CD14-positive monocyte (primary cell): ENCODE results near the gene CELF4. TPM values are rescaled to one million over a fixed set of nuclear protein-coding genes. Genes with fewer than 3 reads are reported as not detected.

Experiments
- DNase-seq, 3 donors: peaks; one replicate each; pipeline ENCODE4 v3.0.0-alpha.2; 2011 to 2022
- H2AFZ ChIP-seq: 2 replicates; pipeline ENCODE4 v1.6.0; 2012; ENCODE audit warnings: mild to moderate bottlenecking, low read depth, low read length, inconsistent platforms; ENCODE audit not compliant: insufficient read depth, poor library complexity, severe bottlenecking
- H3K27ac ChIP-seq, 2 donors: 1 replicate in 1 of 2; 2 replicates in 1 of 2; pipeline ENCODE4 v1.5.1; 2012 to 2013; ENCODE audit warnings: low read length in 2 of 2, control low read depth in 1 of 2, inconsistent platforms in 1 of 2, low read depth in 1 of 2, mild to moderate bottlenecking in 1 of 2
- H3K27me3 ChIP-seq, 2 donors: one replicate each; pipeline versions ENCODE4 v1.6.0 to v1.6.1; 2011 to 2013; ENCODE audit warnings: low read length in 2 of 2; ENCODE audit not compliant: control insufficient read depth in 2 of 2, insufficient read depth in 2 of 2
- H3K36me3 ChIP-seq, 2 donors: replicated peaks in 1 of 2; 1 replicate in 1 of 2; 2 replicates in 1 of 2; pipeline versions ENCODE4 v1.5.1 to v1.6.1; 2012 to 2013; ENCODE audit warnings: low read length in 2 of 2, control low read depth in 1 of 2, inconsistent platforms in 1 of 2, mild to moderate bottlenecking in 1 of 2; ENCODE audit not compliant: insufficient read depth in 2 of 2, control insufficient read depth in 1 of 2
- H3K4me1 ChIP-seq, 2 donors: 1 replicate in 1 of 2; 2 replicates in 1 of 2; pipeline versions ENCODE4 v1.5.1 to v1.6.1; 2012 to 2013; ENCODE audit warnings: low read length in 2 of 2, control low read depth in 1 of 2, inconsistent platforms in 1 of 2, mild to moderate bottlenecking in 1 of 2, moderate library complexity in 1 of 2; ENCODE audit not compliant: insufficient read depth in 2 of 2, control insufficient read depth in 1 of 2
- H3K4me2 ChIP-seq: replicated peaks from 2 replicates; pipeline ENCODE3; 2012; ENCODE audit warnings: low read length, moderate library complexity, mild to moderate bottlenecking; ENCODE audit not compliant: poor library complexity, severe bottlenecking; ENCODE audit errors: extremely low read depth
- H3K4me3 ChIP-seq, 3 experiments: fragments of 200-600 bp in 1 of 3; sonication (generic) in 1 of 3; replicated peaks in 1 of 3; 1 replicate in 2 of 3; 2 replicates in 1 of 3; pipeline ENCODE4 v1.5.1; 2011 to 2013; ENCODE audit warnings: low read length in 3 of 3, mild to moderate bottlenecking in 3 of 3, control low read depth in 2 of 3, low read depth in 2 of 3, inconsistent platforms in 1 of 3, moderate library complexity in 1 of 3
- H3K79me2 ChIP-seq: 2 replicates; pipeline ENCODE4 v1.6.0; 2012; ENCODE audit warnings: mild to moderate bottlenecking, control low read depth, inconsistent platforms, low read length, moderate library complexity; ENCODE audit not compliant: insufficient read depth
- H3K9ac ChIP-seq: 2 replicates; pipeline ENCODE4 v1.6.0; 2017; ENCODE audit warnings: low read length, mild to moderate bottlenecking; ENCODE audit not compliant: insufficient read depth, poor library complexity, severe bottlenecking
- H3K9me3 ChIP-seq, 2 donors: replicated peaks in 1 of 2; 1 replicate in 1 of 2; 2 replicates in 1 of 2; pipeline versions ENCODE4 v1.5.1 to v1.6.1; 2012 to 2013; ENCODE audit warnings: low read length in 2 of 2, control low read depth in 1 of 2; ENCODE audit not compliant: control insufficient read depth in 1 of 2, insufficient read depth in 1 of 2
- H4K20me1 ChIP-seq: 2 replicates; pipeline ENCODE4 v1.6.0; 2012; ENCODE audit warnings: mild to moderate bottlenecking, low read length, control low read depth, moderate library complexity; ENCODE audit not compliant: insufficient read depth
- H3K27ac Mint-ChIP-seq, 7 donors: one replicate each; pipeline ENCODE4 v1.8.0; 2020; ENCODE audit warnings: mild to moderate bottlenecking in 7 of 7, mixed read lengths in 7 of 7, moderate library complexity in 6 of 7, inconsistent platforms in 2 of 7
- H3K27me3 Mint-ChIP-seq, 3 donors: one replicate each; pipeline ENCODE4 v1.8.0; 2021 to 2022; ENCODE audit warnings: low read depth in 3 of 3, mild to moderate bottlenecking in 3 of 3, mixed read lengths in 3 of 3, moderate library complexity in 3 of 3, inconsistent platforms in 1 of 3
- H3K36me3 Mint-ChIP-seq, 2 donors: one replicate each; pipeline ENCODE4 v1.8.0; 2020; ENCODE audit warnings: mixed read lengths in 2 of 2, inconsistent platforms in 1 of 2, mild to moderate bottlenecking in 1 of 2
- H3K4me1 Mint-ChIP-seq: one replicate; pipeline ENCODE4 v1.8.0; 2020; ENCODE audit warnings: mild to moderate bottlenecking, mixed read lengths
- H3K4me3 Mint-ChIP-seq, 2 donors: one replicate each; pipeline ENCODE4 v1.8.0; 2020; ENCODE audit warnings: mild to moderate bottlenecking in 2 of 2, mixed read lengths in 2 of 2, moderate library complexity in 1 of 2
- H3K9me3 Mint-ChIP-seq, 7 donors: one replicate each; pipeline ENCODE4 v1.8.0; 2020 to 2022; ENCODE audit warnings: mixed read lengths in 7 of 7, mild to moderate bottlenecking in 6 of 7, moderate library complexity in 6 of 7, inconsistent platforms in 2 of 7
- WGBS: methylation state at CpG from one replicate; pipeline ENCODE4 v1.1.5; 2013; ENCODE audit warnings: missing lambda C conversion rate; ENCODE audit not compliant: insufficient coverage; 5-methylcytosine and 5-hydroxymethylcytosine counted together
- intact Hi-C, 2 donors: fragments of 100-400 bp; cut with micrococcal nuclease; formaldehyde crosslinking; loops; one replicate each; pipeline versions ENCODE4 v1.15.0 to v1.15.1; 2023
- polyA plus RNA-seq, 3 donors: library from polyadenylated mRNA; depleted of rRNA in 1 of 3; unstranded in 2 of 3; stranded (reverse) in 1 of 3; fragments of 300-500 nt in 2 of 3; fragments of >200 nt in 1 of 3; fragmentation: Illumina TruSeq in 2 of 3; gene quantifications; 1 replicate in 2 of 3; 2 replicates in 1 of 3; pipeline ENCODE4 v1.2.3, GENCODE V29; 2012 to 2021
- TF ChIP-seq, protein P1 (sequence below): fragments of 200-600 bp; IDR thresholded peaks from one replicate; pipeline ENCODE4 v1.8.0; 2022; ENCODE audit warnings: antibody characterized with exemption, mild to moderate bottlenecking

CELF4 gene
- polyA plus RNA-seq, 3 donors: not detected

DNA sequence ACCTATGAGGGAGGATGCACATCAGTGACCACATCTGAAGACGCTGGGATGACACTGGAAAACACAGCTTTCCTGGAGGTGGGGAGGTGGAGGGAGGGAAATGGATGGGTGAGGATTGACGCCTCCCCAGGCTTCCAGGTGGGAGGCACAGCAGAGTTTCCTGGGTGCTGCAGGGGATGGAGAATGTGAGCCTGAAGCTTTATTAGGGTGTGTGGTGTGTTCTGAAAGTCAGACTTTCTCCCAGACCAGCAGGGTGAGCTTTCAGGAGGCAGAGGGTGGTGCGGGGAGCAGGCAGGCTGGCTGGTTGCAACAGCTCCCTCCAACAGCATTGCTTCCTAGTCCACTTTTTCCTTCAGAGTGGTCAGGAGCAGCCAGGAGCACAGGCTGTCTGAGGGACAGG, 263.1 kb downstream of the CELF4 start:
- H3K27ac Mint-ChIP-seq: no peak overlapping the region
- Histone ChIP-seq H2AFZ (no peak overlapping the region), H3K36me3 (no peaks in the 10 kb centered on the region), H3K9ac (no peak overlapping the region), H3K27ac (no peak overlapping the region), H3K4me1 (no peaks in the 10 kb centered on the region), H3K79me2 (no peaks in the 10 kb centered on the region), H3K9me3 (no peaks in the 10 kb centered on the region), H4K20me1 (no peaks in the 10 kb centered on the region), H3K4me2 (no peak overlapping the region), H3K4me3 (no peak overlapping the region), H3K27me3 (no peaks in the 10 kb centered on the region)
- H3K27me3 Mint-ChIP-seq: peaks cover 2 to 8% (median 6%) of the 10 kb centered on the region in 3 donors
- WGBS: 86% methylated on average over 2 of the region's 3 CpGs
- peaks cover 4% of the 10 kb centered on the region for H3K4me1 Mint-ChIP-seq
- H3K9me3 Mint-ChIP-seq: peaks cover 0 to 4% (median 0%) of the 10 kb centered on the region in 7 donors
- intact Hi-C loops: no loop called here
- DNase-seq: no peak
- TF ChIP-seq, protein P1, sequence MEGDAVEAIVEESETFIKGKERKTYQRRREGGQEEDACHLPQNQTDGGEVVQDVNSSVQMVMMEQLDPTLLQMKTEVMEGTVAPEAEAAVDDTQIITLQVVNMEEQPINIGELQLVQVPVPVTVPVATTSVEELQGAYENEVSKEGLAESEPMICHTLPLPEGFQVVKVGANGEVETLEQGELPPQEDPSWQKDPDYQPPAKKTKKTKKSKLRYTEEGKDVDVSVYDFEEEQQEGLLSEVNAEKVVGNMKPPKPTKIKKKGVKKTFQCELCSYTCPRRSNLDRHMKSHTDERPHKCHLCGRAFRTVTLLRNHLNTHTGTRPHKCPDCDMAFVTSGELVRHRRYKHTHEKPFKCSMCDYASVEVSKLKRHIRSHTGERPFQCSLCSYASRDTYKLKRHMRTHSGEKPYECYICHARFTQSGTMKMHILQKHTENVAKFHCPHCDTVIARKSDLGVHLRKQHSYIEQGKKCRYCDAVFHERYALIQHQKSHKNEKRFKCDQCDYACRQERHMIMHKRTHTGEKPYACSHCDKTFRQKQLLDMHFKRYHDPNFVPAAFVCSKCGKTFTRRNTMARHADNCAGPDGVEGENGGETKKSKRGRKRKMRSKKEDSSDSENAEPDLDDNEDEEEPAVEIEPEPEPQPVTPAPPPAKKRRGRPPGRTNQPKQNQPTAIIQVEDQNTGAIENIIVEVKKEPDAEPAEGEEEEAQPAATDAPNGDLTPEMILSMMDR: no peak
- no peak overlapping the region for H3K4me3 Mint-ChIP-seq
- H3K36me3 Mint-ChIP-seq: no peaks in the 10 kb centered on the region

DNA sequence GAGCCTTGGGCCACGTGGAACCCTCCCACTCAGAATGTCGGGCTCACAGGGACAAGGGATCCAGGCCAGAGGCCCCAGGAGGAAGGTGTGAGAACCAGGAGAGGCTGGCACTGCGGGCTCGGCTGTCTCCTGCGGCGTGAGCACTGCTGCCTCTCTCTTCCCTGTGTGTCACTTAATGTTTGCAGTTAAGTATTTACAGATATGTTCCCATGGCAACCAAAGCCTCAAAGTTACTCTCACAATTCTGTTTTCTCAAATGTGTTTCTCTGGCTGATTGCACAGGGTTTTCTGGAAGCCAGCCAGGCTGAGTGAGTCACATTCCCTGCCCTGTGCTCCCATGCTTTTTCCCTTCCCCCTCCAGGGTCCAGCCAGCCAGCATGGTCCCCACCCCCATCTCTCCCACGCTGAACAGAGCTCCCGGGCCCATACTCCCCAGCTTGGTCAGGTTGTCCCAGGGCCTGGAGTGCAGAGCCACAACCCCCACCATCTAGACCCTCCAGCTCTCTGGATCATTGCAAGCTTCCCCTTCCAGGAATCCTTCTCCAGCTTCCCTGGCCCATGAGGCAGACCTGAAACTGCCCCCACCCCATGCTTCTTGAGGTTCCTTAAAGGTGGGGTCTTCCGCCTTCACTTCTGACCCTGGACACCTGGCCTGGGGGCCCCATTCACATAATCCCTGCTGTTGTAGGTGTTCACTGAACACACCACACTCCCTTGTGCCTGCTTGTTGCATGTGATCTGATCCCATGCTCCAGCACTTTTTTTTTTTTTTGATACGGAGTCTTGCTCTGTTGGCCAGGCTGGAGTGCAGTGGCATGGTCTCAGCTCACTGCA, 265.9 kb downstream of the CELF4 start:
- no peaks in the 10 kb centered on the region for H3K36me3 ChIP-seq
- no peak overlapping the region for H3K4me2 ChIP-seq
- H3K27me3 Mint-ChIP-seq: peaks cover 2 to 8% (median 6%) of the 10 kb centered on the region in 3 donors
- H3K4me3 Mint-ChIP-seq: no peak overlapping the region
- peaks cover 0 to 4% (median 0%) of the 10 kb centered on the region in 7 donors for H3K9me3 Mint-ChIP-seq
- intact Hi-C loops: no loop called here
- H3K36me3 Mint-ChIP-seq: no peaks in the 10 kb centered on the region
- H3K27ac Mint-ChIP-seq: peak overlapping the region in 3 of 7 donors; percentile 26 to 41 (median 31)
- no peaks in the 10 kb centered on the region for H4K20me1 ChIP-seq
- no peaks in the 10 kb centered on the region for H3K27me3 ChIP-seq
- H3K9ac ChIP-seq: no peak overlapping the region
- no peak overlapping the region for H2AFZ ChIP-seq
- 86% methylated on average over 4 of the region's 10 CpGs for WGBS
- peak; percentile 4 to 27 (median 14) for DNase-seq
- TF ChIP-seq, protein P1: no peak
- H3K79me2 ChIP-seq: no peaks in the 10 kb centered on the region
- H3K4me3 ChIP-seq: no peak overlapping the region
- no peak overlapping the region for H3K27ac ChIP-seq
- H3K4me1 ChIP-seq: no peaks in the 10 kb centered on the region
- no peaks in the 10 kb centered on the region for H3K9me3 ChIP-seq
- H3K4me1 Mint-ChIP-seq: peaks cover 4% of the 10 kb centered on the region
